ENCODE results near the gene SUSD3.

- TF ChIP-seq POLR2AphosphoS5 (IDR thresholded peaks at IDR 0.05; ENCODE audit: borderline replicate concordance, low read depth, low read length) (no peak), EZH2 (IDR thresholded peaks at IDR 0.05) (no peak), FOXP2 (optimal IDR thresholded peaks at IDR 0.05; ENCODE audit: control extremely low read depth, extremely low read length, insufficient read depth) (no peak)
Measured at GRCh38 chr9:93068956-93069355, 10.5 kb downstream of the SUSD3 start.
